Subcutaneous abdominal adipose tissue (tissue), 5 donors: ENCODE results near the gene GP1BA.

Source experiments
- H3K27ac ChIP-seq: one replicate; pipeline ENCODE4 v1.7.0; 2013; ENCODE audit warnings: low read depth, mild to moderate bottlenecking, inconsistent platforms, low read length, moderate library complexity
- H3K27me3 ChIP-seq, 5 donors: one replicate each; pipeline ENCODE4 v1.7.0; 2013; ENCODE audit warnings: low read length in 5 of 5, inconsistent platforms in 1 of 5; ENCODE audit not compliant: control insufficient read depth in 5 of 5, insufficient read depth in 4 of 5
- H3K36me3 ChIP-seq, 5 donors: one replicate each; pipeline ENCODE4 v1.7.0; 2013; ENCODE audit warnings: low read length in 5 of 5; ENCODE audit not compliant: control insufficient read depth in 5 of 5, insufficient read depth in 5 of 5
- H3K4me1 ChIP-seq, 5 donors: one replicate each; pipeline ENCODE4 v1.7.0; 2013; ENCODE audit warnings: low read length in 5 of 5, mild to moderate bottlenecking in 3 of 5, moderate library complexity in 1 of 5; ENCODE audit not compliant: control insufficient read depth in 5 of 5, insufficient read depth in 5 of 5
- H3K4me3 ChIP-seq, 5 donors: one replicate each; pipeline ENCODE4 v1.7.0; 2013; ENCODE audit warnings: low read length in 5 of 5, low read depth in 1 of 5
- H3K9ac ChIP-seq, 5 donors: one replicate each; pipeline ENCODE4 v1.7.0; 2013; ENCODE audit warnings: low read length in 5 of 5, mild to moderate bottlenecking in 4 of 5, moderate library complexity in 3 of 5
- H3K9me3 ChIP-seq, 5 donors: one replicate each; pipeline ENCODE4 v1.7.0; 2013; ENCODE audit warnings: low read length in 5 of 5; ENCODE audit not compliant: control insufficient read depth in 5 of 5
- donor health status: healthy.
- donor health status: healthy.
- donor health status: healthy.
- donor health status: healthy.
- donor health status: healthy.

The GP1BA gene

DNA sequence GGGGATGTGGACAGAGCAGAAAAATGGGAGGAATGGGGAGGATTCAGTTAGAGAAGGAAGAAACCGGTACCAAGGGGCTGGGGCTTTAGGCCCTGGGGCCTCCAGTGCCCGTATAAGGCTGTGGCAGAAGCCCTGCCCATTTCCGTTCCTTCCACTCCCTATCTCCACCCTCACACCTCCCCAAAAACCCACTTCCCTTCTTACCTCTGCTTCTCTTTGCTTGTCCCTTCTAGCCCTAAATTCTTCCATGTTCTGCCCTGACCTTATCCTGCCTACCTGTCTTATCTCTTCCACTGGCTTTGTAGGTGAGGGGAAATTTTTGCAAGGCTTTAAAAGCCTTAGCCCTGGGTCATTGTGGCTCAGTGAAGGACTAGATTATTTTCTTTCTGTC lies 12.1 kb downstream of the GP1BA start:
- Histone ChIP-seq H3K36me3 (peaks cover 0 to 49% (median 44%) of the 10 kb centered on the region in 5 donors), H3K4me1 (peaks cover 10 to 61% (median 50%) of the 10 kb centered on the region in 5 donors), H3K4me3 (no peak overlapping the region), H3K9ac (peak overlapping the region in 1 of 5 donors; percentile 52), H3K9me3 (no peaks in the 10 kb centered on the region), H3K27ac (peak overlapping the region; percentile 96), H3K27me3 (no peaks in the 10 kb centered on the region)

DNA sequence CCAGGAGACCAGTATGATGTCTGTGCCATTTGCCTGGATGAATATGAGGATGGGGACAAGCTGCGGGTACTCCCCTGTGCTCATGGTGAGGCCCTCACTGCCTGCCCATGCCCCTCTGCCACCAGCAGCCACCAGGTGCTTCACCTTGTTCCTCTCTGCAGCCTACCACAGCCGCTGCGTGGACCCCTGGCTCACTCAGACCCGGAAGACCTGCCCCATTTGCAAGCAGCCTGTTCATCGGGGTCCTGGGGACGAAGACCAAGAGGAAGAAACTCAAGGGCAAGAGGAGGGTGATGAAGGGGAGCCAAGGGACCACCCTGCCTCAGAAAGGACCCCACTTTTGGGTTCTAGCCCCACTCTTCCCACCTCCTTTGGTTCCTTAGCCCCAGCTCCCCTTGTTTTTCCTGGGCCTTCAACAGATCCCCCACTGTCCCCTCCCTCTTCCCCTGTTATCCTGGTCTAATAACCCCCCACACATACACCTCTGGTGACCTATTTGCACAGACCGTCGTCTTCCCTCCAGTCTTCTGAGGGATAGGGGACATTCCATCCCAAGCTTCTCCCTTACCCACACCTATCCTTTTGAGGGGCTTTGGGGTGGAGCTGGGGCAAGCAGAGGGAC lies 12.6 kb downstream of the GP1BA start:
- no peaks in the 10 kb centered on the region for H3K9me3 ChIP-seq
- H3K4me3 ChIP-seq: peak overlapping the region in 1 of 5 donors; percentile 30
- peaks cover 0 to 49% (median 44%) of the 10 kb centered on the region in 5 donors for H3K36me3 ChIP-seq
- H3K27ac ChIP-seq: peak overlapping the region; percentile 96
- H3K27me3 ChIP-seq: no peaks in the 10 kb centered on the region
- H3K9ac ChIP-seq: peak overlapping the region; percentile 31 to 81 (median 52)
- peaks cover 9 to 58% (median 45%) of the 10 kb centered on the region in 5 donors for H3K4me1 ChIP-seq

DNA sequence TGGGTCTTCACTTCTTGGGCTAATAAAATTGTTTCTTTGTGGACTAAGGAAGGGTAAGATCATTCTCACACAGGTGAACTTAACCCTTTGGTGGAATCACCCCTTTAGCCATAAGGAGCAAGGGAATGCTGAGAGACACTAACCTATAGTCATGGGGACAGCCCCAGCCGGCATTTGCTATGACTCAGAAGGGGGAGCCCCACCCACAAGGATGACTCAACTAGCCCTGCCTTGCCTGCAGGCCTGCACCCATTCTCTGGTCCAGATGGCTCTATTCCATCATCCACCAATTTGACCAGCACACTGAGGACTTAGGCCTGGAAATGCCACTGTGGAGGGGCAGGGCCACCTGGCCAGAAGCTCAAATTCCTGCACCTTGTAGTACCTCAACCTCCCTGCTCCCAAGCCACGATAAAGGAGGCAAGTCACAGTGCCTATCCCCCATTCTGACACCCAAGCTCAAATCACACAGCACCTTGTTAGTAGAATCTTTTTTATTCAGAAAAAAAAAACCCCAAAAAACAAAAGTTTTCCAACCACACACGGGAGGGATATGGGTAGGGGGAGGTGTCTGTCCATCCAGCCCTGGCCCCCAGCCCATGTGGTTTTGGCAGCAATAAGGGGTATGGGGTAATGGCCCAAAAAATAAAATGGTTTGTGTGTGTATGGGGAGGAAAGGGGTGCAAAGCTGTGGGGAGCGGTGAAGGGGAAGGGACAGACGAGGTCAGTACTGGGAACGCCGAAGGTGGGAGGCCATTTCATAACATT lies 13.3 kb downstream of the GP1BA start:
- peak overlapping the region in 3 of 5 donors; percentile 30 to 95 (median 31) for H3K4me3 ChIP-seq

DNA sequence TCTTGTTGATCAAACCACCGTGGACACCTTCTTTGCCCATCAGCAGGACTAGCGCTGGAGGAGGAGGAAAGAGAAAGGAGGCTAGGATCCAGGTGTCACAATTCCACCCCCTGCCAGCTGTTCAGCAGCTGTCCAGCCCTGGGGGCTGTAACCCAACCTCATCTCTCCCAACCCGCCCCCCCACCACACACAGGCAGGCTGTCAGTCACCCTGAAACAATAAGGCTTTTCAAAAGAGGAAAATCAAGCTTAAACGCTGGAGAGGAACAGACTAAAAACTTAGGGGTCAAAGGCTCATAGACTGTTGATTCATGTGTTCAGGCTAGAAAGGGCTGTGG lies 13.8 kb downstream of the GP1BA start:
- peak overlapping the region in 3 of 5 donors; percentile 27 to 81 (median 63) for H3K9ac ChIP-seq
- no peaks in the 10 kb centered on the region for H3K9me3 ChIP-seq
- peaks cover 0 to 49% (median 44%) of the 10 kb centered on the region in 5 donors for H3K36me3 ChIP-seq
- H3K27ac ChIP-seq: peak overlapping the region; percentile 96
- H3K27me3 ChIP-seq: no peaks in the 10 kb centered on the region
- H3K4me3 ChIP-seq: peak overlapping the region in 3 of 5 donors; percentile 84 to 99 (median 95)
- H3K4me1 ChIP-seq: peaks cover 3 to 61% (median 50%) of the 10 kb centered on the region in 5 donors

More for the DNA sequence above, 13.3 kb downstream of the GP1BA start:
- no peaks in the 10 kb centered on the region for H3K27me3 ChIP-seq
- H3K36me3 ChIP-seq: peaks cover 0 to 49% (median 44%) of the 10 kb centered on the region in 5 donors
- peak overlapping the region; percentile 96 for H3K27ac ChIP-seq
- no peaks in the 10 kb centered on the region for H3K9me3 ChIP-seq
- H3K4me1 ChIP-seq: peaks cover 4 to 61% (median 49%) of the 10 kb centered on the region in 5 donors
- peak overlapping the region; percentile 31 to 81 (median 52) for H3K9ac ChIP-seq

DNA sequence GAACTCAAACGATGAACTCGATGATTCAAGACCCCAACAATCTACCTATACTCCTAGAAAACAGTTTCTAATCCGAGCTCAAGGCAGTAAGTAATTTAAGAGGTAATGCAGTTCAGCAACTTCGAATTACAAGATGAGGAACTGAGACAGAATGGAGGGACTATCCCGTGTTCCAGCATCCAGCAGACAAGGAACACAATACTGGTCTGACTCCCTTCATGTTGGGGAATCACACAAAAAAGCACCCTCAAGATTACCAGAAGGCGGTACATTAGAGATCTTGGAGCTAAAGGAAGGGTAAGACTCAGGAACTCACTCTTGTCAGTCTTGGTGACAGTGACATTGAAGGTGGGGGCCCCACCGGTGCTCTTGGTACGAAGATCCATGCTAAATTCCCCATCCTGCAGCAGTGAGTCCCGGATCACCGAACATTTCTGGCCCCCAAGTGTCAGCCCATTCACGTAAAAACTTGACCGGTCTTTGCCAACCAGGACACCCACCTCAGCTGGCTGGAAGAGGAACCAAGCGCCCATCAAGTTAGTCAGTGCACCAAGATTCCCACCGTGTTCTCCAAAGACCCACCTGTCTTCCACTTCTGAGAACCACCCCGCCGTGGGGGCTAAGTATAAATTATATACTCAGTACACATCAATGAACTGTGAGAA lies 14.4 kb downstream of the GP1BA start:
- no peaks in the 10 kb centered on the region for H3K9me3 ChIP-seq
- peak overlapping the region; percentile 78 to 99 (median 89) for H3K4me3 ChIP-seq
- H3K9ac ChIP-seq: peak overlapping the region in 4 of 5 donors; percentile 63 to 81 (median 71)
- peaks cover 3 to 56% (median 47%) of the 10 kb centered on the region in 5 donors for H3K4me1 ChIP-seq
- H3K27me3 ChIP-seq: no peaks in the 10 kb centered on the region
- H3K36me3 ChIP-seq: peaks cover 0 to 49% (median 44%) of the 10 kb centered on the region in 5 donors
- peak overlapping the region; percentile 96 for H3K27ac ChIP-seq

GRCh38 chr17:4947010-4947410 lies 14.9 kb downstream of the GP1BA start:
- peak overlapping the region in 4 of 5 donors; percentile 63 to 81 (median 71) for H3K9ac ChIP-seq
- H3K4me1 ChIP-seq: peaks cover 3 to 51% (median 47%) of the 10 kb centered on the region in 5 donors

GRCh38 chr17:4947411-4948165 lies 15.5 kb downstream of the GP1BA start:
- peaks cover 0 to 41% (median 37%) of the 10 kb centered on the region in 5 donors for H3K36me3 ChIP-seq
- H3K27me3 ChIP-seq: no peaks in the 10 kb centered on the region
- H3K4me1 ChIP-seq: peaks cover 3 to 50% (median 47%) of the 10 kb centered on the region in 5 donors
- H3K9ac ChIP-seq: peak overlapping the region; percentile 16 to 98 (median 94)
- no peaks in the 10 kb centered on the region for H3K9me3 ChIP-seq
- peak overlapping the region; percentile 78 to 99 (median 89) for H3K4me3 ChIP-seq
- H3K27ac ChIP-seq: peak overlapping the region; percentile 96

More at GRCh38 chr17:4947010-4947410, 14.9 kb downstream of the GP1BA start:
- H3K9me3 ChIP-seq: no peaks in the 10 kb centered on the region
- H3K27me3 ChIP-seq: no peaks in the 10 kb centered on the region
- peak overlapping the region; percentile 78 to 99 (median 89) for H3K4me3 ChIP-seq
- H3K36me3 ChIP-seq: peaks cover 0 to 46% (median 43%) of the 10 kb centered on the region in 5 donors
- H3K27ac ChIP-seq: peak overlapping the region; percentile 96

- H3K4me1 ChIP-seq: peaks cover 3 to 53% (median 47%) of the 10 kb centered on the region in 5 donors
- H3K27ac ChIP-seq: peak within 1 kb of the TSS; percentile 96
- H3K9me3 ChIP-seq: no peaks in the 10 kb centered on the region
- no peaks in the 10 kb centered on the region for H3K27me3 ChIP-seq
- H3K36me3 ChIP-seq: peaks cover 0 to 33% (median 29%) of the 10 kb centered on the region in 5 donors
- peak within 1 kb of the TSS; percentile 79 to 99 (median 89) for H3K4me3 ChIP-seq
- peak within 1 kb of the TSS; percentile 16 to 98 (median 94) for H3K9ac ChIP-seq
These were observed 16.3 kb downstream of the GP1BA start, which contains the start of gene PFN1 for GRCh38 chr17:4948166-4948930. PFN1 (minus strand) TSS chr17:4948530; CDS start chr17:4948394, 136 bp downstream.
